Pancreas (tissue), 10 donors: ENCODE results near the gene ELN. TPM values are rescaled to one million over a fixed set of nuclear protein-coding genes. Genes with fewer than 3 reads are reported as not detected.
A peak's percentile ranks its signal among the peaks of the same experiment; 100 is the strongest.
"Not testable (repeated sequence)": the region's sequence is repeated elsewhere in the genome, so short reads cannot be mapped to it uniquely, and the experiment has no call there.

ENCODE experiments used
- ATAC-seq, 4 donors: fragments of 200-7000 bp; cut with Tn5 transposase; one replicate each; pipeline versions ENCODE4 v1.8.0 to v1.9.1; 2020; ENCODE audit warnings: mild to moderate bottlenecking in 4 of 4, moderate library complexity in 4 of 4
- DNase-seq, 6 donors: peaks; one replicate each; pipeline ENCODE4 v3.0.0-alpha.2; 2020
- FAIRE-seq: peaks from 2 replicates; lab custom pipeline; 2012; peaks lifted over from hg19 to GRCh38; lab: Jason Lieb, UNC
- H3K27ac ChIP-seq, 4 donors: fragments of 200-600 bp; sonication (generic); 1 replicate in 3 of 4; 2 replicates in 1 of 4; pipeline versions ENCODE4 v1.5.0 to v1.8.0; 2020
- H3K27me3 ChIP-seq, 4 donors: fragments of 200-600 bp; one replicate each; pipeline ENCODE4 v1.8.0; 2021
- H3K36me3 ChIP-seq, 3 donors: fragments of 200-600 bp; sonication (generic) in 1 of 3; one replicate each; pipeline versions ENCODE4 v1.5.0 to v1.8.0; 2020 to 2021
- H3K4me1 ChIP-seq, 3 donors: fragments of 200-600 bp; one replicate each; pipeline ENCODE4 v1.8.0; 2021
- H3K4me3 ChIP-seq, 4 donors: fragments of 200-600 bp; sonication (generic) in 2 of 4; one replicate each; pipeline versions ENCODE4 v1.5.0 to v1.8.0; 2020 to 2021
- H3K9me3 ChIP-seq, 4 donors: fragments of 200-600 bp; one replicate each; pipeline ENCODE4 v1.8.0; 2021
- CTCF ChIP-seq, 4 donors: fragments of 200-600 bp; sonication (generic) in 3 of 4; IDR thresholded peaks; one replicate each; pipeline versions ENCODE4 v1.5.0 to v1.8.0; 2021; ENCODE audit warnings: antibody characterized with exemption in 4 of 4
- WGBS, 2 donors: extraction: QIAGEN DNeasy Blood & Tissue Kit; methylation state at CpG; one replicate each; pipeline ENCODE4 v1.1.7; 2013; 5-methylcytosine and 5-hydroxymethylcytosine counted together
- intact Hi-C, 3 donors: fragments of 100-400 bp; cut with DNase I; formaldehyde crosslinking; loops; one replicate each; pipeline versions ENCODE4 v1.11.1 to v1.14.2; 2022
- polyA plus RNA-seq, 2 donors: library from polyadenylated mRNA; stranded (reverse); fragments of 200-250 nt; gene quantifications; one replicate each; pipeline ENCODE4 v1.2.3, GENCODE V29; 2013
- total RNA-seq, 6 donors: library from RNA; stranded (reverse); fragmentation: NEBNext Ultra II Directional in 4 of 6; extraction: Animal tissue kit (Norgen Biotek cat#: 25700) in 4 of 6; gene quantifications; one replicate each; pipeline versions ENCODE4 v1.2.1 to v1.2.4, GENCODE V29; 2021 to 2023
- donor health status: healthy with polysubstance abuse.
- donor health status: DM: no; HTN: no; CAD: no; lungs with moderate emphysema.
- donor health status: DM: no; HTN: no; CAD: no.
- donor health status: control.
- donor health status: control.
- donor health status: Bipolar disorder and iron deficiency.
- donor health status: DM: yes; HTN: yes; CAD: no.
- donor health status: DM: no; HTN: no; CAD: no.
- donor health status: DM: no; HTN: no; CAD: no.
- donor health status: DM: yes; HTN: yes; CAD: no.

The ELN gene
- total RNA-seq: 10 to 100 TPM; 36.8 to 84.2 (median 70.7) TPM
- 100 to 1,000 TPM in 1 of 2 donors, 10 to 100 TPM in 1; 36.9 to 118 TPM for polyA plus RNA-seq

GRCh38 chr7:74027683-74028320 is at the start of gene ELN:
Gene ELN, plus strand, starts transcription at chr7:74028173. Its CDS starts 15 bp downstream, at chr7:74028188.
- peak within 1 kb of the TSS; percentile 42 to 65 (median 59) for H3K4me3 ChIP-seq
- no peaks in the 10 kb centered on the region for H3K36me3 ChIP-seq
- TF ChIP-seq CTCF (IDR thresholded peaks at IDR 0.05): no peak
- peak within 1 kb of the TSS; percentile 70 to 83 (median 74) for H3K27ac ChIP-seq
- H3K9me3 ChIP-seq: no peaks in the 10 kb centered on the region
- ATAC-seq (peak; percentile 57 to 71 (median 65)), DNase-seq (peak; percentile 76 to 87 (median 80)), FAIRE-seq (no peak)
- H3K4me1 ChIP-seq: peaks cover 14 to 32% (median 31%) of the 10 kb centered on the region in 3 donors
- no peaks in the 10 kb centered on the region for H3K27me3 ChIP-seq
- WGBS, 2 donors: 2 to 6% methylated on average over 35 to 39 of the region's 39 CpGs
- intact Hi-C loops: loop anchor here in 2 of 3 donors (5.0 to 10.0 kb wide), 2 partner anchors 153 to 161 kb away; no protein-coding TSS in a partner anchor

- DNase-seq (peak; percentile 79 to 92 (median 85)), ATAC-seq (peak; percentile 94 to 98 (median 96)), FAIRE-seq (no peak)
- Histone ChIP-seq H3K27ac (no peak overlapping the region), H3K4me3 (no peak overlapping the region), H3K36me3 (no peaks in the 10 kb centered on the region), H3K27me3 (no peaks in the 10 kb centered on the region), H3K9me3 (no peaks in the 10 kb centered on the region), H3K4me1 (peaks cover 0 to 6% (median 0%) of the 10 kb centered on the region in 3 donors)
- WGBS, 2 donors: 63 to 66% methylated on average over 24 of the region's 24 CpGs
- intact Hi-C loops: no loop called here
- TF ChIP-seq CTCF (IDR thresholded peaks at IDR 0.05): peak in 1 of 4 donors; percentile 32
Measured at GRCh38 chr7:73978661-73979563, 49.1 kb upstream of the ELN start.

- 90 to 95% methylated on average over 9 of the region's 9 CpGs for WGBS, 2 donors
- H3K4me3 ChIP-seq, ATAC-seq, intact Hi-C loops, H3K4me1 ChIP-seq, H3K27ac ChIP-seq, FAIRE-seq, H3K9me3 ChIP-seq, H3K36me3 ChIP-seq, H3K27me3 ChIP-seq: not testable (repeated sequence)
- DNase-seq: peak in 1 of 6 donors; percentile 9
Measured at GRCh38 chr7:73979656-73980055, 48.3 kb upstream of the ELN start.

DNA sequence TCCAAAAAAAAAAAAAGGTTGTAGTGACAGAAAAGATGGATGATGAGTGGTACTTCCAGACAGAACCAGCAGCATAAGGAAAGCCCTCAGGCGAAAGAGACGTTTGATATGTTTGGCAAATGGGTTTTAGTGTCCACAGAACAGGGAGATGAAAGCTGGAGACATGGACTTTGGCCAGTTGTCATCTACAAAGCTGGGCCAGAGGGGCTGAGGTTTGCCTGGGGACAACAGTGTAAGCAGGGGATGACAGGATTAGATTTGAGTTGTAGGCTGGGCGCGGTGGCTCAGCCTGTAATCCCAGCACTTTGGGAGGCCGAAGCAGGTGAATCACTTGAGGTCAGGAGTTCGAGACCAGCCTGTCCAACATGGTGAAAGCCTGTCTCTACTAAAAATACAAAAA is 47.8 kb upstream of the ELN start:
- H3K4me3 ChIP-seq: no peak overlapping the region
- peaks cover 0 to 6% (median 0%) of the 10 kb centered on the region in 3 donors for H3K4me1 ChIP-seq
- H3K27me3 ChIP-seq: no peaks in the 10 kb centered on the region
- WGBS, 2 donors: 90% methylated on average over 6 of the region's 6 CpGs
- no peak overlapping the region for H3K27ac ChIP-seq
- no peak for FAIRE-seq
- TF ChIP-seq CTCF (IDR thresholded peaks at IDR 0.05): no peak
- DNase-seq: peak in 2 of 6 donors; percentile 5 to 10
- no peaks in the 10 kb centered on the region for H3K9me3 ChIP-seq
- intact Hi-C loops: no loop called here
- no peak for ATAC-seq
- H3K36me3 ChIP-seq: no peaks in the 10 kb centered on the region

DNA sequence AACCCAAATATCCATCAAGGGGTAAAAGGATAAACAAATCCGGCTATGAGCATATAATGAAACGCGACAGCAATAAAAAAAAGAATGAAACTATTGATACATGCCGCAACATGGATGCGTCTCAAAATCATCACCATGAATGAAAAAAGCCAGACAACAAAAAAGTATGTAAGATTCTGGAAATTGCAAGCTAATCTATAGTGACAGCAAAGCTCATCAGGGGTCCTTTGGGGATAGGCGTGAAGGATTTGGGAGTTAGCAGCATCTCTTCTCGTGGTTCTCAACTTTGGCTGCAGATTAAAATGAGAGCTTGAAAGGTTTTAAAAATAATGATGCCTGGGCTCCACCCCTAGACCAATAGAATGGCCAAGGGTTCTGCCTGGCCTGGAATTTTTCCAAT is 46.0 kb upstream of the ELN start:
- Histone ChIP-seq H3K36me3 (no peaks in the 10 kb centered on the region), H3K4me1 (peaks cover 0 to 6% (median 0%) of the 10 kb centered on the region in 3 donors), H3K27ac (no peak overlapping the region), H3K27me3 (no peaks in the 10 kb centered on the region), H3K4me3 (no peak overlapping the region), H3K9me3 (no peaks in the 10 kb centered on the region)
- ATAC-seq (no peak), DNase-seq (no peak), FAIRE-seq (no peak)
- no peak for TF ChIP-seq CTCF (IDR thresholded peaks at IDR 0.05)
- WGBS, 2 donors: 81 to 84% methylated on average over 7 of the region's 7 CpGs
- intact Hi-C loops: no loop called here
